Measurements from ENCODE around the gene TRIM8.
"Not testable (repeated sequence)": the region's sequence is repeated elsewhere in the genome, so short reads cannot be mapped to it uniquely, and the experiment has no call there.

TRIM8 gene

GRCh38 chr10:102651455-102652169 is 7.3 kb downstream of the TRIM8 start:
- no peak for DNase-seq

GRCh38 chr10:102652170-102652916 is 8.1 kb downstream of the TRIM8 start:
- DNase-seq, result no peak

- DNase-seq, result no peak
These were observed 8.8 kb downstream of the TRIM8 start for GRCh38 chr10:102653060-102653459.

- DNase-seq, result no peak
These were observed 10.3 kb downstream of the TRIM8 start for GRCh38 chr10:102654566-102654965.

GRCh38 chr10:102654969-102655368 is 10.7 kb downstream of the TRIM8 start:
- no peak for DNase-seq

- no peak for DNase-seq
These were observed 11.7 kb downstream of the TRIM8 start for GRCh38 chr10:102656026-102656425.

GRCh38 chr10:102656791-102657371 is 12.6 kb downstream of the TRIM8 start:
- no peak for DNase-seq

- no peak for DNase-seq
These were observed 13.2 kb downstream of the TRIM8 start for GRCh38 chr10:102657451-102657850.

GRCh38 chr10:102657984-102658724 is 13.9 kb downstream of the TRIM8 start:
- DNase-seq, result no peak

GRCh38 chr10:102658802-102659201 is 14.5 kb downstream of the TRIM8 start:
- no peak for DNase-seq

- peak; percentile 32 to 76 (median 41) for DNase-seq
These were observed 16.8 kb downstream of the TRIM8 start for GRCh38 chr10:102660888-102661657.

GRCh38 chr10:102661658-102662028 is 17.4 kb downstream of the TRIM8 start:
- DNase-seq, result no peak

- DNase-seq, result no peak
These were observed 21.7 kb downstream of the TRIM8 start for GRCh38 chr10:102665904-102666509.

- DNase-seq, result not testable (repeated sequence)
These were observed 23.1 kb downstream of the TRIM8 start for GRCh38 chr10:102667411-102667810.

- DNase-seq, result no peak
These were observed 24.2 kb downstream of the TRIM8 start for GRCh38 chr10:102668326-102669107.

- DNase-seq, result no peak
These were observed 25.2 kb downstream of the TRIM8 start for GRCh38 chr10:102669206-102670064.

GRCh38 chr10:102670065-102670670 is 25.9 kb downstream of the TRIM8 start:
- no peak for DNase-seq

GRCh38 chr10:102670871-102671434 is 26.7 kb downstream of the TRIM8 start:
- DNase-seq, result no peak

- no peak for DNase-seq
These were observed 29.0 kb downstream of the TRIM8 start for GRCh38 chr10:102673236-102673818.
